Keratinocyte (primary cell): Measurements from ENCODE around the gene KRTAP9-1. TPM values are rescaled to one million over a fixed set of nuclear protein-coding genes. Genes with fewer than 3 reads are reported as not detected.
"Not testable (repeated sequence)": the region's sequence is repeated elsewhere in the genome, so short reads cannot be mapped to it uniquely, and the experiment has no call there.

Experiments
- DNase-seq: peaks from one replicate; pipeline ENCODE4 v3.0.0-alpha.2; 2011; ENCODE audit warnings: low read depth, missing footprints, low spot score
- FAIRE-seq: peaks from 2 replicates; lab custom pipeline; 2011; peaks lifted over from hg19 to GRCh38; lab: Jason Lieb, UNC
- H2AFZ ChIP-seq: 2 replicates; pipeline ENCODE4 v1.6.0; 2012; ENCODE audit warnings: low read length, control low read depth, inconsistent platforms; ENCODE audit not compliant: control insufficient read depth
- H3K27ac ChIP-seq: 2 replicates; pipeline ENCODE4 v1.5.1; 2011; ENCODE audit warnings: low read length; ENCODE audit not compliant: control insufficient read depth, insufficient read depth
- H3K27me3 ChIP-seq: 3 replicates; pipeline ENCODE4 v1.6.0; 2011; ENCODE audit warnings: low read length; ENCODE audit not compliant: control insufficient read depth, insufficient read depth; ENCODE audit errors: extremely low read depth
- H3K36me3 ChIP-seq, 2 experiments: 2 replicates in 1 of 2; 3 replicates in 1 of 2; pipeline ENCODE4 v1.5.1; 2011; ENCODE audit warnings: low read length in 2 of 2, mild to moderate bottlenecking in 1 of 2; ENCODE audit not compliant: control insufficient read depth in 2 of 2, insufficient read depth in 2 of 2; ENCODE audit errors: extremely low read depth in 1 of 2
- H3K4me1 ChIP-seq: 3 replicates; pipeline ENCODE4 v1.5.1; 2011; ENCODE audit warnings: low read length; ENCODE audit not compliant: control insufficient read depth, insufficient read depth; ENCODE audit errors: extremely low read depth
- H3K4me2 ChIP-seq: 3 replicates; pipeline ENCODE4 v1.6.0; 2011; ENCODE audit warnings: low read depth, low read length; ENCODE audit not compliant: control insufficient read depth, insufficient read depth; ENCODE audit errors: extremely low read depth
- H3K4me3 ChIP-seq, 3 experiments: fragments of 200-600 bp in 1 of 3; sonication (generic) in 1 of 3; 2 replicates in 2 of 3; 3 replicates in 1 of 3; pipeline ENCODE4 v1.5.1; 2011 to 2016; ENCODE audit warnings: low read length in 3 of 3, mild to moderate bottlenecking in 3 of 3, control low read depth in 2 of 3, inconsistent platforms in 1 of 3, low read depth in 1 of 3, mixed read lengths in 1 of 3, mixed run types in 1 of 3, moderate library complexity in 1 of 3; ENCODE audit not compliant: control insufficient read depth in 2 of 3, insufficient read depth in 2 of 3; ENCODE audit errors: extremely low read depth in 1 of 3
- H3K79me2 ChIP-seq: 2 replicates; pipeline ENCODE4 v1.6.0; 2012; ENCODE audit warnings: low read length; ENCODE audit not compliant: control insufficient read depth, insufficient read depth
- H3K9ac ChIP-seq: 3 replicates; pipeline ENCODE4 v1.6.0; 2011; ENCODE audit warnings: low read length; ENCODE audit not compliant: control insufficient read depth, insufficient read depth; ENCODE audit errors: extremely low read depth
- H3K9me1 ChIP-seq: 3 replicates; pipeline ENCODE4 v1.6.0; 2011; ENCODE audit warnings: low read length; ENCODE audit not compliant: control insufficient read depth, insufficient read depth; ENCODE audit errors: extremely low read depth
- H3K9me3 ChIP-seq: 2 replicates; pipeline ENCODE4 v1.5.1; 2012; ENCODE audit warnings: low read depth, low read length; ENCODE audit not compliant: control insufficient read depth
- H4K20me1 ChIP-seq: 3 replicates; pipeline ENCODE4 v1.6.0; 2011; ENCODE audit warnings: low read length; ENCODE audit not compliant: control insufficient read depth, insufficient read depth; ENCODE audit errors: extremely low read depth
- EZH2 ChIP-seq: IDR thresholded peaks from one replicate; pipeline ENCODE4 v1.6.1; 2012; ENCODE audit warnings: inconsistent platforms, mild to moderate bottlenecking, low read length, moderate library complexity
- dilution Hi-C: fragments of 300-500 bp; cut with MboI; formaldehyde crosslinking; loops from one replicate; pipeline ENCODE4 v1.7.0; 2020; ENCODE audit warnings: low sequenced_read_pairs; ENCODE audit not compliant: extremely low pct_ligation_motif_present
- polyA plus RNA-seq, 5 experiments: library from polyadenylated mRNA; depleted of rRNA in 3 of 5; stranded (reverse) in 3 of 5; stranded (forward) in 1 of 5; unstranded in 1 of 5; fragments of >200 nt; gene quantifications; 1 replicate in 1 of 5; 2 replicates in 3 of 5; 3 replicates in 1 of 5; pipeline versions ENCODE4 v1.2.1 to v1.2.3, GENCODE V29; 2011 to 2012; ENCODE audit warnings: missing spikeins in 2 of 5, low read depth in 1 of 5, low replicate concordance in 1 of 5
- TF ChIP-seq, protein P1 (sequence below), 3 experiments: IDR thresholded peaks in 1 of 3; conservative IDR thresholded peaks in 1 of 3; optimal IDR thresholded peaks in 1 of 3; 2 replicates in 2 of 3; 3 replicates in 1 of 3; pipeline versions ENCODE3 to v1.5.1; 2011; ENCODE audit warnings: low read length in 3 of 3, mild to moderate bottlenecking in 3 of 3, moderate library complexity in 2 of 3, control low read depth in 1 of 3, inconsistent platforms in 1 of 3; ENCODE audit not compliant: insufficient read depth in 2 of 3; ENCODE audit errors: extremely low read depth in 1 of 3

The KRTAP9-1 gene
- polyA plus RNA-seq, 1 donor (not counting 4 experiments of a cell fraction or from before 2014, with no cell fraction given), result not detected

DNA sequence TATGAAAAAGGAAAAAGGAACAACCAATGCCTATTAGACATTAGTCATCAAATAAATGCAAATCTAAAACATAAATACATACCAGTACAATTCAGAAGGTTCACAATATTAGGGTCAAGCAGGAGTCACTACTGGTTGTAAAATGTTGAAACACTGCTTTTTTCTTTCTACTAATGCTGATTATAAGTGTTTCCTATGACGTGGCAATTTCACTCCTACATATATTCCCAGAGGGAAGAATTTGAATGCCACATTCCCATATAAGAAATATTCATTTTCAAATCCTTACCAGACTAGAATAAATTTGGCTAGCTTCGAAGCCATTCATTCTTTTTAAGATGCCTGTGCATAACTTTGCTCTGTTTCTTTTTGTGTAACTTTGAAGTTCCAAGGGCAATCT lies 34.1 kb downstream of the KRTAP9-1 start:
- H3K4me3 ChIP-seq, result no peak overlapping the region
- no peak for DNase-seq
- dilution Hi-C loops, result no loop called here

DNA sequence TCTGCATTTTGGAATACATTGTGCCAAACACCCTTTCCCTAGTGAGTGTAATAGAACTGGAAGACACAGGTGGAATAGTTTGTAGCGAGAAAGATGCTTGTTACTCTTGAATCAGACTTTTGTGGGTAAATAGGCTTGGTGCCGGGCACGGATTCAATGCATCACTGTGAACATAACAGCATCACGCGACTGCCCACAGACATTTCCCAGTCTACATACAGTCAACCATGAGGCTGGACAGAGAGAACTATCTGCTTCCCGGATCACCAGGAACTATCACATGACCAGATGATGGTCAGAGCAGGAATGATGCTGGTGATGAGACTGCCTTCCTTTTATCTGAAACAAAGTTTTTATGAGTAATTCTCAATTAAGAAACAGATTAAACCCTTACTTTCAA lies 36.4 kb downstream of the KRTAP9-1 start:
- no peak for TF ChIP-seq EZH2
- TF ChIP-seq, protein P1, sequence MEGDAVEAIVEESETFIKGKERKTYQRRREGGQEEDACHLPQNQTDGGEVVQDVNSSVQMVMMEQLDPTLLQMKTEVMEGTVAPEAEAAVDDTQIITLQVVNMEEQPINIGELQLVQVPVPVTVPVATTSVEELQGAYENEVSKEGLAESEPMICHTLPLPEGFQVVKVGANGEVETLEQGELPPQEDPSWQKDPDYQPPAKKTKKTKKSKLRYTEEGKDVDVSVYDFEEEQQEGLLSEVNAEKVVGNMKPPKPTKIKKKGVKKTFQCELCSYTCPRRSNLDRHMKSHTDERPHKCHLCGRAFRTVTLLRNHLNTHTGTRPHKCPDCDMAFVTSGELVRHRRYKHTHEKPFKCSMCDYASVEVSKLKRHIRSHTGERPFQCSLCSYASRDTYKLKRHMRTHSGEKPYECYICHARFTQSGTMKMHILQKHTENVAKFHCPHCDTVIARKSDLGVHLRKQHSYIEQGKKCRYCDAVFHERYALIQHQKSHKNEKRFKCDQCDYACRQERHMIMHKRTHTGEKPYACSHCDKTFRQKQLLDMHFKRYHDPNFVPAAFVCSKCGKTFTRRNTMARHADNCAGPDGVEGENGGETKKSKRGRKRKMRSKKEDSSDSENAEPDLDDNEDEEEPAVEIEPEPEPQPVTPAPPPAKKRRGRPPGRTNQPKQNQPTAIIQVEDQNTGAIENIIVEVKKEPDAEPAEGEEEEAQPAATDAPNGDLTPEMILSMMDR (optimal IDR thresholded peaks at IDR 0.05 in 1 of 3, IDR thresholded peaks at IDR 0.05 in 1 of 3, conservative IDR thresholded peaks at IDR 0.05 in 1 of 3; ENCODE audit: extremely low read depth in 1 of 3, insufficient read depth in 2 of 3, low read length in 3 of 3), result no peak
- no peaks in the 10 kb centered on the region for H3K9me3 ChIP-seq
- DNase-seq (no peak), FAIRE-seq (no peak)
- no peak overlapping the region for H2AFZ ChIP-seq
- H3K27me3 ChIP-seq, result no peaks in the 10 kb centered on the region
- no peak overlapping the region for H3K27ac ChIP-seq
- no peaks in the 10 kb centered on the region for H4K20me1 ChIP-seq
- H3K4me2 ChIP-seq, result no peak overlapping the region
- H3K36me3 ChIP-seq, result no peaks in the 10 kb centered on the region
- no peak overlapping the region for H3K4me3 ChIP-seq
- H3K9ac ChIP-seq, result no peak overlapping the region
- no peaks in the 10 kb centered on the region for H3K4me1 ChIP-seq
- dilution Hi-C loops, result no loop called here
- no peaks in the 10 kb centered on the region for H3K79me2 ChIP-seq
- H3K9me1 ChIP-seq, result no peaks in the 10 kb centered on the region

More for the DNA sequence above, 34.1 kb downstream of the KRTAP9-1 start:
- H3K27me3 ChIP-seq, result no peaks in the 10 kb centered on the region
- FAIRE-seq, result no peak
- no peaks in the 10 kb centered on the region for H3K9me1 ChIP-seq
- no peaks in the 10 kb centered on the region for H3K4me1 ChIP-seq
- H3K4me2 ChIP-seq, result no peak overlapping the region
- TF ChIP-seq EZH2, result no peak
- TF ChIP-seq, protein P1 (optimal IDR thresholded peaks at IDR 0.05 in 1 of 3, IDR thresholded peaks at IDR 0.05 in 1 of 3, conservative IDR thresholded peaks at IDR 0.05 in 1 of 3; ENCODE audit: extremely low read depth in 1 of 3, insufficient read depth in 2 of 3, low read length in 3 of 3), result no peak
- no peaks in the 10 kb centered on the region for H3K9me3 ChIP-seq
- no peak overlapping the region for H2AFZ ChIP-seq
- no peaks in the 10 kb centered on the region for H3K36me3 ChIP-seq
- H3K79me2 ChIP-seq, result no peaks in the 10 kb centered on the region
- no peaks in the 10 kb centered on the region for H4K20me1 ChIP-seq
- H3K27ac ChIP-seq, result no peak overlapping the region
- H3K9ac ChIP-seq, result no peak overlapping the region

DNA sequence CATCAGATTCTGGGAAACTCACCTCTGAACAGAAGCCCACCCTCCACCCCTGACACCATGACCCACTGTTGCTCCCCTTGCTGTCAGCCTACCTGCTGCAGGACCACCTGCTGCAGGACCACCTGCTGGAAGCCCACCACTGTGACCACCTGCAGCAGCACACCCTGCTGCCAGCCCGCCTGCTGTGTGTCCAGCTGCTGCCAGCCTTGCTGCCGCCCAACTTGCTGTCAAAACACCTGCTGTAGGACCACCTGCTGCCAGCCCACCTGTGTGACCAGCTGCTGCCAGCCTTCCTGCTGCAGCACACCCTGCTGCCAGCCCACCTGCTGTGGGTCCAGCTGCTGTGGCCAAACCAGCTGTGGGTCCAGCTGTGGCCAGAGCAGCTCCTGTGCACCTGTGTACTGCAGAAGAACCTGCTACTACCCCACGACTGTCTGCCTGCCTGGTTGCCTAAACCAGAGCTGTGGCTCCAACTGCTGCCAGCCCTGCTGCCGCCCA lies 37.0 kb downstream of the KRTAP9-1 start, which contains the start of gene KRTAP9-2:
Gene KRTAP9-2 (plus strand): TSS at position 51 of the 498 bp plus-strand sequence. CDS start 7 bp downstream, at position 58.
- H3K4me2 ChIP-seq, FAIRE-seq, H3K4me1 ChIP-seq, dilution Hi-C loops, H2AFZ ChIP-seq, H3K27ac ChIP-seq, H3K9me3 ChIP-seq, H4K20me1 ChIP-seq, DNase-seq, H3K36me3 ChIP-seq, H3K79me2 ChIP-seq, H3K27me3 ChIP-seq, H3K9me1 ChIP-seq, H3K9ac ChIP-seq, H3K4me3 ChIP-seq: not testable (repeated sequence)
